Large intestine (tissue), 3 donors: ENCODE data around the gene SHISA7. TPM values are rescaled to one million over a fixed set of nuclear protein-coding genes. Genes with fewer than 3 reads are reported as not detected.

Experiments used
- DNase-seq, 2 donors: peaks; one replicate each; pipeline versions ENCODE4 v3.0.0 to v3.0.0-alpha.2; 2013
- H3K27ac ChIP-seq: one replicate; pipeline ENCODE4 v1.5.1; 2013; ENCODE audit warnings: low read length
- H3K27me3 ChIP-seq: 2 replicates; pipeline ENCODE4 v1.6.1; 2013; ENCODE audit warnings: low read length; ENCODE audit not compliant: control insufficient read depth, insufficient read depth
- H3K36me3 ChIP-seq: 2 replicates; pipeline ENCODE4 v1.6.1; 2013; ENCODE audit warnings: low read length; ENCODE audit not compliant: control insufficient read depth, insufficient read depth
- H3K4me1 ChIP-seq: one replicate; pipeline ENCODE4 v1.6.1; 2013; ENCODE audit warnings: low read length; ENCODE audit not compliant: control insufficient read depth, insufficient read depth
- H3K4me3 ChIP-seq: one replicate; pipeline ENCODE4 v1.5.1; 2013; ENCODE audit warnings: low read length
- H3K9me3 ChIP-seq: one replicate; pipeline ENCODE4 v1.6.1; 2013; ENCODE audit warnings: mild to moderate bottlenecking, low read depth, low read length, moderate library complexity; ENCODE audit not compliant: control insufficient read depth
- WGBS: methylation state at CpG from one replicate; pipeline ENCODE4 v1.1.5; 2013; ENCODE audit warnings: low lambda C conversion rate; ENCODE audit not compliant: insufficient coverage; 5-methylcytosine and 5-hydroxymethylcytosine counted together
- polyA plus RNA-seq: library from polyadenylated mRNA; unstranded; fragments of 120-200 nt; gene quantifications from one replicate; pipeline ENCODE4 v1.2.1, GENCODE V29; 2013

Gene SHISA7
- polyA plus RNA-seq, 1 donor = 1.1 TPM

- peaks cover 4% of the 10 kb centered on the region for H3K36me3 ChIP-seq
- H3K4me3 ChIP-seq = no peak overlapping the region
- peak overlapping the region; percentile 59 for H3K27ac ChIP-seq
- peaks cover 3% of the 10 kb centered on the region for H3K9me3 ChIP-seq
- H3K27me3 ChIP-seq = peaks cover 45% of the 10 kb centered on the region
- DNase-seq = peak; percentile 26 to 43
- peaks cover 12% of the 10 kb centered on the region for H3K4me1 ChIP-seq
- WGBS = no CpG with 5 or more reads among the region's 27 CpGs
Measured at GRCh38 chr19:55486971-55487923, 44.1 kb upstream of the SHISA7 start.

DNA sequence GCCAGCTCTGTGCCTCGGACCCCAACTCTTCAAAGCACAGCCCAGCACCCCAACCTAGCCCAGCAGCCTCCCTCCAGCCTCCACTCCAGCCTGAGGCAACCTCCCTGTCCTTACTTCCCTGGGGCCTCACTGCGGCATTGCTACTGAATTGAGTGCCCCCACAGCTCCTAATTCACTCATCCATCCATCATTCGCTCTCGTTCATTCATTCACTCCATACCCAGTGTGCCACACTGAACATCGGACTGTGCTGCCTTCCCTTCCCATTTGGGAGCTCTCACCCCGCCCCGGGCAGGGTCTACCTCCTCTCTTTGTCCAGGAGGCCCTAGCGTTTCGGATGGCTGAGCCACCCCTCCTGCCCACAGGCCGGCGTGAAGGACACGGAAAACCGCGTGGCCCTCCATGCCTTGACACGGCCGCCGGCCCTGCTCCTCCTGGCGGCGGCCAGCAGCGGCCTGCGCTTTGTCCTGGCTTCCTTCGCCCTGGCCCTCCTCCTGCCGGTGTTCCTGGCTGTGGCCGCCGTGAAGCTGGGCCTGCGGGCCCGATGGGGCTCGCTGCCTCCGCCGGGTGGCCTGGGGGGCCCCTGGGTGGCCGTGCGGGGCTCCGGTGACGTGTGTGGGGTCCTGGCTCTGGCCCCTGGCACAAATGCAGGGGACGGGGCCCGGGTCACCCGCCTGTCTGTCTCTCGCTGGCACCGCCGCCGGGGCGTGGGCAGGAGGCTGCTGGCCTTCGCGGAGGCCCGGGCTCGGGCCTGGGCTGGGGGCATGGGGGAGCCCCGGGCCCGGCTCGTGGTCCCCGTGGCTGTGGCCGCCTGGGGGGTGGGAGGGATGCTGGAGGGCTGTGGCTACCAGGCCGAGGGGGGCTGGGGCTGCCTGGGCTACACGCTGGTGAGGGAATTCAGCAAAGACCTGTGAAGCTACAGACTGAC is 43.2 kb upstream of the SHISA7 start:
- no peak for DNase-seq
- Histone ChIP-seq H3K4me1 (peaks cover 12% of the 10 kb centered on the region), H3K27me3 (peaks cover 40% of the 10 kb centered on the region), H3K36me3 (peaks cover 4% of the 10 kb centered on the region), H3K4me3 (no peak overlapping the region), H3K27ac (no peak overlapping the region), H3K9me3 (peaks cover 5% of the 10 kb centered on the region)
- WGBS = no CpG with 5 or more reads among the region's 53 CpGs

DNA sequence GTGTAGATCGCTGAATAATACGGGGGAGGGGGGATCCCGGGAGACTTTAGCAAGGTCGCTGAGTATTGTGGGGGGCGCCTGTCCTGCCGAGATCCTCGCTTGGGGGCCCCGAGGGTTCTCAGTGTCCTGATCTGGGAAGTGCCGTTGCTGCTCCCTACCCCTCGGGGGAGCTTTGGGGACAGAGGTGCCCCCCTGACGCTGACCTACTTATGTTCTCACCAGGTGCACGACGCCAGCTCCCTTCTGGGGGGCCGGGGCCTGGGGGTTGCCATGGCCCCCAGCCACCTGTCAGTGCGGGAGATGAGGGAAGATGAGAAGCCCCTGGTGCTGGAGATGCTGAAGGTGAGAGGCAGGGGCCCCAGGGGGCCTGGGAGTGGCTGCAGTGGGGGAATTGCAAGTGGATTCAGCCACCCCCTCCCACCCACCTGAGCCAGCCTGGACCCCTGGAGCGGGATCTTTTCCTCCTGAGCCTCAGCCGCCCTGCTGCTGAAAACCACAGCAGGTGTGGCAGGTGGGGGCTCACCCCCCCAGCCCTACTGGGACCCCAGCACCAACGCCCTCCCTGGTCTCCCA is 42.4 kb upstream of the SHISA7 start:
- Histone ChIP-seq H3K27me3 (peaks cover 32% of the 10 kb centered on the region), H3K36me3 (peaks cover 4% of the 10 kb centered on the region), H3K27ac (peak overlapping the region; percentile 33), H3K4me3 (peak overlapping the region; percentile 62), H3K4me1 (peaks cover 12% of the 10 kb centered on the region), H3K9me3 (peaks cover 9% of the 10 kb centered on the region)
- WGBS = no CpG with 5 or more reads among the region's 18 CpGs
- no peak for DNase-seq

DNA sequence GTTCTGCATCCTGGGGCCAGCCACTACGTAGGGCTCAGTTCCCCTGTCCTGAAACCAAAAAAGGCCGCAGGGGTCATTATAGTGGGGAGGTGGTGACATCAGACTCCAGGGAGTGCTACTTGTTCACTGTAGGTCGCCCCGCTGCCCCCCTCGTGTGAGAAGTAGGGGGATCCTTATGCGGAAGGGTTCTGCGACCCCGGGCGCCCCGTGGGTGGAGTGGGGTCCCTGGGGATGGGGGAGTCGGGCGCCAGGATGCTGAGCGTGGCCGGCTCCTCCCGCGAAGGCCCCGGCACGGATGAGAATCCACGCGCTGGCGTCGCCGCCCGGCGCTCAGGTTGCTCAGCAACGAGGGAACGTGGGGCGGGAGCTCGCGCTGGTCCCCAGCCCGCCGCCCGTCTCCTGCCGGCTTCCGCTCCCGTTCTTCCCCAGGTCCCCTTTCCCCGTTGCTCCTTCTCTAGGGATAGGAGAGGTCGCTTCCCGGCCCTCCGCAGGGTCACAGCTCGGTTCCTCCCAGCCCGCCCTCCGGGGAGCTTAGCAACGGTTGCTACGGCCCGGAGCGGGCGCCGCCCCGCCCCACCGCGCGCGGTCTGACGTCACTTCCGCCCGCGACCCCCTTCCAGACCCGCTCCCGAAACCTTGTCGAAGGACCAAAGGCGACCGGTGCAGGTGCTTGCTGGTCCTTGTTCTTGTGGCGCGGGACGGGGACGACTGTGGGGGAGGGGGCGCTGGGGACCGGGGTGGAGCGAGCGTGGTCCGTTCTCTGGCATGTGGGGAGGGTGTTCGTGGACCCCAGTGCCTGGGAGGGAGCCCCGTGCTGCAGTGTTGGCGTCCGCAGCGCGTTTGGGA is 41.7 kb upstream of the SHISA7 start, which contains the start of gene NAT14:
Gene NAT14 (plus strand): TSS at position 596 of the 846 bp plus-strand sequence. CDS start 521 bp downstream, outside the sequence.
- H3K4me3 ChIP-seq = peak within 1 kb of the TSS; percentile 62
- H3K9me3 ChIP-seq = peaks cover 9% of the 10 kb centered on the region
- peaks cover 27% of the 10 kb centered on the region for H3K27me3 ChIP-seq
- no CpG with 5 or more reads among the region's 78 CpGs for WGBS
- H3K27ac ChIP-seq = peak within 1 kb of the TSS; percentile 33
- peaks cover 4% of the 10 kb centered on the region for H3K36me3 ChIP-seq
- peak in 1 of 2 donors; percentile 64 for DNase-seq
- H3K4me1 ChIP-seq = peaks cover 12% of the 10 kb centered on the region

- peaks cover 19% of the 10 kb centered on the region for H3K27me3 ChIP-seq
- WGBS = no CpG with 5 or more reads among the region's 46 CpGs
- DNase-seq = no peak
- H3K4me1 ChIP-seq = peaks cover 10% of the 10 kb centered on the region
- no peak overlapping the region for H3K4me3 ChIP-seq
- peaks cover 6% of the 10 kb centered on the region for H3K9me3 ChIP-seq
- peaks cover 4% of the 10 kb centered on the region for H3K36me3 ChIP-seq
- no peak overlapping the region for H3K27ac ChIP-seq
Measured at GRCh38 chr19:55483706-55484592, 40.8 kb upstream of the SHISA7 start.

DNA sequence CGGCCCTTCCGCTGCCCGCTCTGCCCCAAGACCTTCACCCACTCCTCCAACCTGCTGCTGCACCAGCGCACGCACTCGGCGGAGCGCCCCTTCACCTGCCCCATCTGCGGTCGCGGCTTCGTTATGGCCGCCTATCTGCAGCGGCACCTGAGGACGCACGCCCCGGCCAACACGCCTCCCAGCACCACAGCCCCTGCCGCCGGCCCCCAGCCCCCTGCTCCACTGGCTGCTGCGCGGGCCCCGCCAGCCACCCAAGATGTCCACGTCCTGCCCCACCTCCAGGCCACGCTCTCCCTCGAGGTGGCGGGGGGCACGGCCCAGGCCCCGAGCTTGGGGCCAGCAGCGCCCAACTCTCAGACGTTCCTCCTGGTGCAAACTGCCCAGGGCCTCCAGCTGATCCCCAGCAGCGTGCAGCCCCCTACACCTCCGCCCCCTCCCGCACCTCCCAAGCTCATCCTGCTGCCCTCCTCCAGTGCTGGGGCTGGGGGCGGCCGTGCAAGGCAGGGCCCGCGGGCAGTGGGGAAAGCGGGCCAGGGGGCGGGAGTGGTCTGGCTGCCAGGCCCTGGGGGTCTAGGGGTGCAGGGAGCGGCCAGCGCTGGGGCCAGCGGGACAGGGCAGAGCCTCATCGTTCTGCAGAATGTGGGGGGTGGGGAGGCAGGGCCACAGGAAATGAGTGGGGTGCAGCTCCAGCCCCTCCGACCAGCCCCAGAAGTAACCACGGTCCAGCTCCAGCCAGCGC is 40.0 kb upstream of the SHISA7 start:
- no peak overlapping the region for H3K4me3 ChIP-seq
- peaks cover 4% of the 10 kb centered on the region for H3K36me3 ChIP-seq
- H3K4me1 ChIP-seq = peaks cover 6% of the 10 kb centered on the region
- no CpG with 5 or more reads among the region's 47 CpGs for WGBS
- no peak for DNase-seq
- no peak overlapping the region for H3K27ac ChIP-seq
- H3K27me3 ChIP-seq = peaks cover 14% of the 10 kb centered on the region
- peaks cover 6% of the 10 kb centered on the region for H3K9me3 ChIP-seq

DNA sequence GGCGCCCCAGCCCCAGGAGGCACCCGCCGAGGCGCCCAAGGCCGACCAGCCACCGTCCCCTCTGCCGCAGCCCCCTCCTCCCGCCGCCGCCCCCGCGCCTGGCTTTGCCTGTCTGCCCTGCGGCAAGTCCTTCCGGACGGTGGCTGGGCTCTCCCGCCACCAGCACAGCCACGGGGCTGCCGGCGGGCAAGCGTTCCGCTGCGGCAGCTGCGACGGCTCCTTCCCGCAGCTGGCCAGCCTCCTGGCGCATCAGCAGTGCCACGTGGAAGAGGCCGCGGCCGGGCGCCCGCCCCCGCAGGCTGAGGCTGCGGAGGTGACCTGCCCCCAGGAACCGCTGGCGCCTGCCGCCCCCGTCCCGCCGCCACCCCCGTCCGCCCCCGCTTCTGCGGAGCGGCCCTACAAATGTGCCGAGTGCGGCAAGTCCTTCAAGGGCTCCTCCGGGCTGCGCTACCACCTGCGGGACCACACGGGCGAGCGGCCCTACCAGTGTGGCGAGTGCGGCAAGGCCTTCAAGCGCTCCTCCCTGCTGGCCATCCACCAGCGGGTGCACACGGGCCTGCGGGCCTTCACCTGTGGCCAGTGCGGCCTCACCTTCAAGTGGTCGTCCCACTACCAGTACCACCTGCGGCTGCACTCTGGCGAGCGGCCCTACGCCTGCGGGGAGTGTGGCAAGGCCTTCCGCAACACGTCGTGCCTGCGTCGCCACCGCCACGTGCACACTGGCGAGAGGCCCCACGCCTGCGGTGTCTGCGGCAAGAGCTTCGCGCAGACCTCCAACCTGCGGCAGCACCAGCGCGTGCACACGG is 39.3 kb upstream of the SHISA7 start:
- H3K36me3 ChIP-seq = peaks cover 4% of the 10 kb centered on the region
- H3K4me3 ChIP-seq = no peak overlapping the region
- peaks cover 11% of the 10 kb centered on the region for H3K4me1 ChIP-seq
- H3K9me3 ChIP-seq = peaks cover 6% of the 10 kb centered on the region
- H3K27ac ChIP-seq = no peak overlapping the region
- H3K27me3 ChIP-seq = peaks cover 10% of the 10 kb centered on the region
- no peak for DNase-seq
- WGBS = no CpG with 5 or more reads among the region's 83 CpGs

GRCh38 chr19:55481794-55482155 is 38.7 kb upstream of the SHISA7 start:
- Histone ChIP-seq H3K36me3 (peaks cover 4% of the 10 kb centered on the region), H3K4me1 (peaks cover 11% of the 10 kb centered on the region), H3K27me3 (peaks cover 10% of the 10 kb centered on the region), H3K27ac (no peak overlapping the region), H3K9me3 (peaks cover 6% of the 10 kb centered on the region), H3K4me3 (no peak overlapping the region)
- no CpG with 5 or more reads among the region's 40 CpGs for WGBS
- no peak for DNase-seq
